Measurements from ENCODE around the gene PSMB8. TPM values are rescaled to one million over a fixed set of nuclear protein-coding genes. Genes with fewer than 3 reads are reported as not detected.

Gene PSMB8
- total and polyA plus RNA-seq, 7 donors: 34.3 to 305 (median 45.7) TPM

GRCh38 chr6:32849126-32849525 lies 5.3 kb upstream of the PSMB8 start:
- TF ChIP-seq EP300 (IDR thresholded peaks at IDR 0.05) (no peak), CTCF (IDR thresholded peaks at IDR 0.05) (no peak), POLR2AphosphoS5 (IDR thresholded peaks at IDR 0.05) (no peak), POLR2A (IDR thresholded peaks at IDR 0.05) (no peak)
- no peak for DNase-seq
- Histone ChIP-seq H3K27me3 (no peaks in the 10 kb centered on the region), H3K27ac (no peak overlapping the region), H3K36me3 (peaks cover 20 to 64% (median 40%) of the 10 kb centered on the region in 4 donors), H3K4me1 (peaks cover 0 to 26% (median 21%) of the 10 kb centered on the region in 4 donors), H3K9me3 (no peaks in the 10 kb centered on the region), H3K4me3 (no peak overlapping the region)
- 80 to 81% methylated on average over 6 of the region's 6 CpGs for WGBS, 2 donors
- intact Hi-C loops (cut with DNase I): no loop called here

- Histone ChIP-seq H3K9me3 (no peaks in the 10 kb centered on the region), H3K27ac (no peak overlapping the region), H3K4me3 (no peak overlapping the region), H3K4me1 (peaks cover 0 to 33% (median 27%) of the 10 kb centered on the region in 4 donors), H3K36me3 (peaks cover 20 to 64% (median 40%) of the 10 kb centered on the region in 4 donors), H3K27me3 (no peaks in the 10 kb centered on the region)
- peak; percentile 34 for DNase-seq
- TF ChIP-seq POLR2A (IDR thresholded peaks at IDR 0.05): no peak
- TF ChIP-seq EP300 (IDR thresholded peaks at IDR 0.05): no peak
- no peak for TF ChIP-seq POLR2AphosphoS5 (IDR thresholded peaks at IDR 0.05)
- no peak for TF ChIP-seq CTCF (IDR thresholded peaks at IDR 0.05)
- intact Hi-C loops (cut with DNase I): no loop called here
- 91 to 94% methylated on average over 8 of the region's 8 CpGs for WGBS, 2 donors
Observed at GRCh38 chr6:32847795-32848194, 3.9 kb upstream of the PSMB8 start.

GRCh38 chr6:32847004-32847403 lies 3.2 kb upstream of the PSMB8 start:
- Histone ChIP-seq H3K27ac (no peak overlapping the region), H3K4me3 (no peak overlapping the region), H3K27me3 (no peaks in the 10 kb centered on the region), H3K9me3 (no peaks in the 10 kb centered on the region), H3K4me1 (peaks cover 0 to 34% (median 27%) of the 10 kb centered on the region in 4 donors), H3K36me3 (peaks cover 20 to 70% (median 40%) of the 10 kb centered on the region in 4 donors)
- no peak for DNase-seq
- TF ChIP-seq EP300 (IDR thresholded peaks at IDR 0.05) (no peak), CTCF (IDR thresholded peaks at IDR 0.05) (no peak), POLR2AphosphoS5 (IDR thresholded peaks at IDR 0.05) (no peak), POLR2A (IDR thresholded peaks at IDR 0.05) (no peak)
- WGBS, 2 donors: 92 to 94% methylated on average over 10 of the region's 10 CpGs
- intact Hi-C loops (cut with DNase I): no loop called here

- 52 to 78% methylated on average over 10 of the region's 10 CpGs for WGBS, 2 donors
Observed at GRCh38 chr6:32845384-32845884, 1.6 kb upstream of the PSMB8 start.

More at GRCh38 chr6:32845384-32845884, 1.6 kb upstream of the PSMB8 start:
- no peaks in the 10 kb centered on the region for H3K27me3 ChIP-seq
- intact Hi-C loops (cut with DNase I): no loop called here
- H3K27ac ChIP-seq: peak overlapping the region in 3 of 4 donors; percentile 88 to 91 (median 89)
- H3K9me3 ChIP-seq: no peaks in the 10 kb centered on the region
- H3K36me3 ChIP-seq: peaks cover 20 to 71% (median 34%) of the 10 kb centered on the region in 4 donors
- peak; percentile 57 for DNase-seq
- TF ChIP-seq POLR2AphosphoS5 (IDR thresholded peaks at IDR 0.05): no peak
- no peak for TF ChIP-seq POLR2A (IDR thresholded peaks at IDR 0.05)
- no peak for TF ChIP-seq CTCF (IDR thresholded peaks at IDR 0.05)
- no peak for TF ChIP-seq EP300 (IDR thresholded peaks at IDR 0.05)
- H3K4me3 ChIP-seq: peak overlapping the region in 2 of 4 donors; percentile 68 to 71
- peaks cover 0 to 23% (median 20%) of the 10 kb centered on the region in 4 donors for H3K4me1 ChIP-seq

Data from sigmoid colon (tissue), 7 donors.